AG10803 (cell line): ENCODE results near the gene RFPL4A.

Source experiments
- DNase-seq: peaks from one replicate; pipeline ENCODE4 v3.0.0; 2010; ENCODE audit warnings: low read depth
- H3K4me3 ChIP-seq: 2 replicates; pipeline ENCODE4 v1.5.1; 2011; ENCODE audit warnings: mild to moderate bottlenecking, low read length, control low read depth
- CTCF ChIP-seq: conservative IDR thresholded peaks from 2 replicates; pipeline ENCODE4 v1.5.1; 2011; ENCODE audit warnings: mild to moderate bottlenecking, low read length, control low read depth, inconsistent platforms

The RFPL4A gene

GRCh38 chr19:55777528-55777927 lies 18.6 kb downstream of the RFPL4A start:
- no peak overlapping the region for H3K4me3 ChIP-seq
- TF ChIP-seq CTCF = no peak
- DNase-seq = no peak

GRCh38 chr19:55778331-55778730 lies 19.4 kb downstream of the RFPL4A start:
- H3K4me3 ChIP-seq = no peak overlapping the region
- no peak for TF ChIP-seq CTCF
- DNase-seq = no peak

- H3K4me3 ChIP-seq = no peak overlapping the region
- no peak for TF ChIP-seq CTCF
- DNase-seq = no peak
These were observed 22.2 kb downstream of the RFPL4A start for GRCh38 chr19:55781112-55781511.

GRCh38 chr19:55795021-55795420 lies 36.1 kb downstream of the RFPL4A start:
- TF ChIP-seq CTCF = no peak
- no peak overlapping the region for H3K4me3 ChIP-seq
- no peak for DNase-seq

GRCh38 chr19:55801416-55801815 lies 42.5 kb downstream of the RFPL4A start:
- no peak overlapping the region for H3K4me3 ChIP-seq
- TF ChIP-seq CTCF = no peak
- no peak for DNase-seq

GRCh38 chr19:55802281-55802680 lies 43.4 kb downstream of the RFPL4A start:
- DNase-seq = no peak
- no peak overlapping the region for H3K4me3 ChIP-seq
- TF ChIP-seq CTCF = no peak

GRCh38 chr19:55809381-55810058 lies 50.6 kb downstream of the RFPL4A start:
- H3K4me3 ChIP-seq = no peak overlapping the region
- no peak for TF ChIP-seq CTCF
- DNase-seq = peak; percentile 30
